B cell (primary cell): ENCODE results near the gene RTN4IP1. TPM values are rescaled to one million over a fixed set of nuclear protein-coding genes. Genes with fewer than 3 reads are reported as not detected.

Experiments
- ATAC-seq: fragments of 200-7000 bp; cut with Tn5 transposase; one replicate; pipeline ENCODE4 v1.10.0; 2021; ENCODE audit warnings: low read depth, mild to moderate bottlenecking, moderate number of reproducible peaks, moderate library complexity
- CTCF ChIA-PET: fragments of 350-600 bp; sonication (Branson Sonifier 250); formaldehyde crosslinking; loops from one replicate; lab custom pipeline; 2021; ENCODE audit warnings: antibody characterized with exemption, inconsistent platforms; lab: Charles Lee
- POLR2A ChIA-PET: fragments of 350-600 bp; sonication (Branson Sonifier 250); formaldehyde crosslinking; loops from one replicate; lab custom pipeline; 2021; ENCODE audit warnings: antibody characterized with exemption; lab: Charles Lee
- DNase-seq: peaks from one replicate; pipeline ENCODE4 v3.0.0; 2013
- H2AFZ ChIP-seq: 2 replicates; pipeline ENCODE4 v1.6.1; 2012; ENCODE audit warnings: mild to moderate bottlenecking, low read depth, low read length; ENCODE audit not compliant: insufficient read depth, poor library complexity, severe bottlenecking
- H3K27ac ChIP-seq, 2 donors: 1 replicate in 1 of 2; 2 replicates in 1 of 2; pipeline ENCODE4 v1.5.1; 2012 to 2013; ENCODE audit warnings: low read length in 2 of 2, mild to moderate bottlenecking in 2 of 2, moderate library complexity in 1 of 2
- H3K27me3 ChIP-seq, 4 experiments: fragments of 200-600 bp in 1 of 4; sonication (generic) in 1 of 4; replicated peaks in 1 of 4; 1 replicate in 2 of 4; 2 replicates in 2 of 4; pipeline versions ENCODE4 v1.6.1 to v1.7.0; 2013 to 2016; ENCODE audit warnings: low read length in 3 of 4, mild to moderate bottlenecking in 2 of 4, mixed read lengths in 1 of 4, moderate library complexity in 1 of 4; ENCODE audit not compliant: insufficient read depth in 4 of 4, control insufficient read depth in 3 of 4; ENCODE audit errors: control extremely low read depth in 1 of 4
- H3K36me3 ChIP-seq, 2 experiments: replicated peaks in 1 of 2; 1 replicate in 1 of 2; 2 replicates in 1 of 2; pipeline versions ENCODE4 v1.6.1 to v1.7.1; 2013; ENCODE audit warnings: low read length in 1 of 2; ENCODE audit not compliant: insufficient read depth in 2 of 2, control insufficient read depth in 1 of 2; ENCODE audit errors: control extremely low read depth in 1 of 2, extremely low read depth in 1 of 2
- H3K4me1 ChIP-seq, 2 donors: fragments of 200-600 bp in 1 of 2; sonication (generic) in 1 of 2; 1 replicate in 1 of 2; 2 replicates in 1 of 2; pipeline versions ENCODE4 v1.5.1 to v1.6.1; 2013 to 2017; ENCODE audit warnings: low read length in 2 of 2; ENCODE audit not compliant: control insufficient read depth in 2 of 2, insufficient read depth in 2 of 2
- H3K4me2 ChIP-seq: replicated peaks from 2 replicates; pipeline ENCODE3; 2012; ENCODE audit warnings: mild to moderate bottlenecking, low read depth, low read length; ENCODE audit not compliant: poor library complexity, severe bottlenecking
- H3K4me3 ChIP-seq, 5 experiments: fragments of 200-600 bp in 1 of 5; sonication (generic) in 1 of 5; 1 replicate in 3 of 5; 2 replicates in 2 of 5; pipeline versions ENCODE4 v1.5.1 to v1.7.0; 2011 to 2016; ENCODE audit warnings: low read length in 4 of 5, mild to moderate bottlenecking in 4 of 5, low read depth in 2 of 5, control low read depth in 1 of 5, moderate library complexity in 1 of 5; ENCODE audit not compliant: insufficient read depth in 1 of 5; ENCODE audit errors: control extremely low read depth in 1 of 5, extremely low read depth in 1 of 5
- H3K79me2 ChIP-seq: fragments of 200-600 bp; sonication (generic); one replicate; pipeline ENCODE4 v1.6.0; 2016; ENCODE audit warnings: low read length; ENCODE audit not compliant: control insufficient read depth, insufficient read depth
- H3K9ac ChIP-seq: fragments of 200-600 bp; sonication (generic); 2 replicates; pipeline ENCODE4 v1.6.1; 2017; ENCODE audit warnings: mild to moderate bottlenecking, low read length, moderate library complexity
- H3K9me3 ChIP-seq, 3 donors: one replicate each; pipeline versions ENCODE4 v1.6.1 to v1.7.1; 2013; ENCODE audit warnings: low read length in 2 of 3; ENCODE audit not compliant: control insufficient read depth in 2 of 3, insufficient read depth in 1 of 3; ENCODE audit errors: control extremely low read depth in 1 of 3
- H4K20me1 ChIP-seq: 2 replicates; pipeline ENCODE4 v1.6.0; 2012; ENCODE audit warnings: mild to moderate bottlenecking, low read length; ENCODE audit not compliant: insufficient read depth, control insufficient read depth, poor library complexity, severe bottlenecking
- H3K27ac Mint-ChIP-seq: one replicate; pipeline ENCODE4 v1.8.0; 2021; ENCODE audit warnings: mixed read lengths
- H3K27me3 Mint-ChIP-seq: one replicate; pipeline ENCODE4 v1.8.0; 2021; ENCODE audit warnings: mixed read lengths
- H3K4me1 Mint-ChIP-seq: one replicate; pipeline ENCODE4 v1.8.0; 2021; ENCODE audit warnings: mixed read lengths
- H3K4me3 Mint-ChIP-seq: one replicate; pipeline ENCODE4 v1.8.0; 2021; ENCODE audit warnings: mixed read lengths
- H3K9me3 Mint-ChIP-seq: one replicate; pipeline ENCODE4 v1.8.0; 2022; ENCODE audit warnings: mixed read lengths; ENCODE audit not compliant: insufficient read depth
- EZH2 ChIP-seq: IDR thresholded peaks from 2 replicates; pipeline ENCODE4 v1.6.1; 2012; ENCODE audit warnings: borderline replicate concordance, low read depth, mild to moderate bottlenecking, moderate library complexity, low read length; ENCODE audit not compliant: insufficient read depth, poor library complexity, severe bottlenecking
- WGBS: methylation state at CpG from one replicate; pipeline ENCODE4 v1.1.5; 2013; ENCODE audit warnings: missing lambda C conversion rate; ENCODE audit not compliant: insufficient coverage; 5-methylcytosine and 5-hydroxymethylcytosine counted together
- intact Hi-C: fragments of 100-400 bp; cut with micrococcal nuclease; formaldehyde crosslinking; loops from one replicate; pipeline ENCODE4 v1.10.0; 2022
- polyA plus RNA-seq: library from polyadenylated mRNA; depleted of rRNA; stranded (reverse); fragments of >200 nt; gene quantifications from 2 replicates; pipeline ENCODE4 v1.2.3, GENCODE V29; 2012
- total RNA-seq, 2 donors: library from RNA; stranded (reverse); fragments of 120-200 nt in 1 of 2; gene quantifications; 1 replicate in 1 of 2; 2 replicates in 1 of 2; pipeline versions ENCODE4 v1.2.3 to v1.2.4, GENCODE V29; 2013 to 2022
- TF ChIP-seq, protein P1 (sequence below): fragments of 200-600 bp; IDR thresholded peaks from one replicate; pipeline ENCODE4 v1.8.0; 2022; ENCODE audit warnings: antibody characterized with exemption, mild to moderate bottlenecking

Gene RTN4IP1
- total and polyA plus RNA-seq, 2 donors (not counting 1 experiment from before 2014, with no cell fraction given): 9.4 to 12.1 TPM

GRCh38 chr6:106600329-106600728 is 29.0 kb downstream of the RTN4IP1 start:
- Histone ChIP-seq H3K4me2 (no peak overlapping the region), H3K36me3 (peaks cover 4 to 16% of the 10 kb centered on the region in 2 experiments), H3K9ac (no peak overlapping the region), H3K27me3 (no peaks in the 10 kb centered on the region), H3K27ac (no peak overlapping the region), H2AFZ (no peak overlapping the region), H3K4me1 (no peaks in the 10 kb centered on the region), H3K9me3 (peaks cover 0 to 4% (median 0%) of the 10 kb centered on the region in 3 donors), H3K4me3 (no peak overlapping the region), H4K20me1 (no peaks in the 10 kb centered on the region), H3K79me2 (peaks cover 10% of the 10 kb centered on the region)
- DNase-seq (no peak), ATAC-seq (no peak)
- TF ChIP-seq, protein P1, sequence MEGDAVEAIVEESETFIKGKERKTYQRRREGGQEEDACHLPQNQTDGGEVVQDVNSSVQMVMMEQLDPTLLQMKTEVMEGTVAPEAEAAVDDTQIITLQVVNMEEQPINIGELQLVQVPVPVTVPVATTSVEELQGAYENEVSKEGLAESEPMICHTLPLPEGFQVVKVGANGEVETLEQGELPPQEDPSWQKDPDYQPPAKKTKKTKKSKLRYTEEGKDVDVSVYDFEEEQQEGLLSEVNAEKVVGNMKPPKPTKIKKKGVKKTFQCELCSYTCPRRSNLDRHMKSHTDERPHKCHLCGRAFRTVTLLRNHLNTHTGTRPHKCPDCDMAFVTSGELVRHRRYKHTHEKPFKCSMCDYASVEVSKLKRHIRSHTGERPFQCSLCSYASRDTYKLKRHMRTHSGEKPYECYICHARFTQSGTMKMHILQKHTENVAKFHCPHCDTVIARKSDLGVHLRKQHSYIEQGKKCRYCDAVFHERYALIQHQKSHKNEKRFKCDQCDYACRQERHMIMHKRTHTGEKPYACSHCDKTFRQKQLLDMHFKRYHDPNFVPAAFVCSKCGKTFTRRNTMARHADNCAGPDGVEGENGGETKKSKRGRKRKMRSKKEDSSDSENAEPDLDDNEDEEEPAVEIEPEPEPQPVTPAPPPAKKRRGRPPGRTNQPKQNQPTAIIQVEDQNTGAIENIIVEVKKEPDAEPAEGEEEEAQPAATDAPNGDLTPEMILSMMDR: no peak
- TF ChIP-seq EZH2: no peak
- Mint-ChIP-seq H3K4me1 (no peaks in the 10 kb centered on the region), H3K4me3 (no peak overlapping the region), H3K9me3 (no peaks in the 10 kb centered on the region), H3K27me3 (no peaks in the 10 kb centered on the region), H3K27ac (no peak overlapping the region)
- POLR2A ChIA-PET: no interaction called here
- CTCF ChIA-PET: no interaction called here
- 100% methylated on average over 1 of the region's 2 CpGs for WGBS
- intact Hi-C loops: no loop called here

DNA sequence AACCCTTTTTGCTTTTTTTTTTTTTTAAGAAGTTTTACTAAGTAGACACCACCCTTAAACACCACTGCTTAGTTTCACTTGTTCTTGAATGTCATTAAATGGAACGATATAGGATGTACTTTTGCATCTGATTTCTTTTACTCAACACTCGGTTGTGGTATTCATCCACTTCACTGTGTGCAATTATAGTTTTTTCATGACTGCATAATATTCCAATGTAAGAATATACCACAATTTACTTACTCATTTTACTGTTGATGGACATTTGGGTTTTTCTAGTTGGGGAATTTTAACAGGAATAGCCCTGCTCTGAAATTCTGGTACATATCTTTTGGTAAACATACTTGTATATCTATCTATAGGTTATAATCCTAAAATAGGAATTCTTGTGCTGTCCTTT is 29.9 kb downstream of the RTN4IP1 start:
- no peaks in the 10 kb centered on the region for H3K4me1 Mint-ChIP-seq
- Histone ChIP-seq H4K20me1 (no peaks in the 10 kb centered on the region), H3K9ac (no peak overlapping the region), H3K4me2 (no peak overlapping the region), H3K27ac (no peak overlapping the region), H2AFZ (no peak overlapping the region), H3K9me3 (peaks cover 0 to 4% (median 0%) of the 10 kb centered on the region in 3 donors), H3K4me3 (no peak overlapping the region), H3K79me2 (peaks cover 3% of the 10 kb centered on the region), H3K36me3 (peaks cover 4 to 10% of the 10 kb centered on the region in 2 experiments), H3K27me3 (no peaks in the 10 kb centered on the region), H3K4me1 (no peaks in the 10 kb centered on the region)
- ChIA-PET CTCF (interaction anchor here (0.7 kb wide), 1 partner anchor 32 kb away, joined by 3 read pairs; no protein-coding TSS in a partner anchor), POLR2A (interaction anchor here (0.7 kb wide), 1 partner anchor 28 kb away, joined by 4 read pairs; no protein-coding TSS in a partner anchor)
- H3K27me3 Mint-ChIP-seq: no peaks in the 10 kb centered on the region
- no CpG with 5 or more reads among the region's 2 CpGs for WGBS
- intact Hi-C loops: no loop called here
- no peaks in the 10 kb centered on the region for H3K9me3 Mint-ChIP-seq
- DNase-seq (no peak), ATAC-seq (no peak)
- TF ChIP-seq EZH2: no peak
- TF ChIP-seq, protein P1: no peak
- H3K27ac Mint-ChIP-seq: no peak overlapping the region
- no peak overlapping the region for H3K4me3 Mint-ChIP-seq
